ENCODE data around the gene ALPG.
"Not testable (repeated sequence)": the region's sequence is repeated elsewhere in the genome, so short reads cannot be mapped to it uniquely, and the experiment has no call there.

GRCh38 chr2:232423407-232423806, 16.8 kb downstream of the ALPG start:
- not testable (repeated sequence) for TF ChIP-seq CTCF (CRISPR knock-in tag; IDR thresholded peaks at IDR 0.05); ZNF292 (CRISPR knock-in tag; IDR thresholded peaks at IDR 0.05; ENCODE audit: borderline replicate concordance, low read depth); CBX2 (IDR thresholded peaks at IDR 0.05; ENCODE audit: low read depth, low read length); CBX2 (CRISPR knock-in tag; IDR thresholded peaks at IDR 0.05; ENCODE audit: low read depth); FUBP1 (CRISPR knock-in tag; IDR thresholded peaks at IDR 0.05; ENCODE audit: borderline replicate concordance)

Measured in HepG2 (cell line).